ENCODE results near the gene ELAPOR1. TPM values are rescaled to one million over a fixed set of nuclear protein-coding genes. Genes with fewer than 3 reads are reported as not detected.

ELAPOR1 gene
- total and polyA plus RNA-seq, 2 donors (not counting 3 experiments of a cell fraction or from before 2014, with no cell fraction given): 1.0 to 1.1 TPM

DNA sequence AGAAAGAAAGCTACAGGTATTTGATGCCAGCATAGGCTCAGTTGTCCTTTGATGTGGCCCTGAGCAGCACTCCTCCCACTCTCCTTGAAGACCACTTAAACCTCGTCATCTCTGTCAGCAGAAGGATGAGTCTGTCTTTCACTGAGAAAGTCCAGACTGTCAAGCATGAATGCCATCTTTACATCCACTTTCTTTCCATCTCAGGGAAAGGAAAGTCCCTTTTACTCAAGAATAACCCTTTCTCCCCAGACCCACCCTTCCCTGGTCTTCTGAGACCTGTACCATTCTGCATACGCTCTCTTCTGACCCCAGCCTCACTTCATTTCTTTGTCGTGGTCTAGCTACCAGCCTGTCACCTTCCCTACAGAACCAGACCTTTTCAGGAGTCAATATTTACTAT lies 4.0 kb upstream of the ELAPOR1 start:
- H3K4me3 ChIP-seq (replicated peaks in 1 of 3; ENCODE audit: insufficient read depth in 1 of 3, low read depth in 1 of 3, low read length in 3 of 3): no peak overlapping the region
- dilution Hi-C loops (cut with MboI; ENCODE audit: extremely low pct_ligation_motif_present, low sequenced_read_pairs) (no loop called here), intact Hi-C loops (cut with micrococcal nuclease) (loop anchor here (5.0 kb wide), 1 partner anchor 68 kb away; the partner anchor contains the start of gene WDR47)
- TF ChIP-seq MYC (IDR thresholded peaks at IDR 0.05; ENCODE audit: low read depth, low read length) (no peak), GATA2 (IDR thresholded peaks at IDR 0.05; ENCODE audit: insufficient read depth, insufficient read length, low read depth, low read length) (no peak), POLR2AphosphoS5 (IDR thresholded peaks at IDR 0.05; ENCODE audit: insufficient read depth, low read depth, low read length) (no peak)
- TF ChIP-seq, protein P1, sequence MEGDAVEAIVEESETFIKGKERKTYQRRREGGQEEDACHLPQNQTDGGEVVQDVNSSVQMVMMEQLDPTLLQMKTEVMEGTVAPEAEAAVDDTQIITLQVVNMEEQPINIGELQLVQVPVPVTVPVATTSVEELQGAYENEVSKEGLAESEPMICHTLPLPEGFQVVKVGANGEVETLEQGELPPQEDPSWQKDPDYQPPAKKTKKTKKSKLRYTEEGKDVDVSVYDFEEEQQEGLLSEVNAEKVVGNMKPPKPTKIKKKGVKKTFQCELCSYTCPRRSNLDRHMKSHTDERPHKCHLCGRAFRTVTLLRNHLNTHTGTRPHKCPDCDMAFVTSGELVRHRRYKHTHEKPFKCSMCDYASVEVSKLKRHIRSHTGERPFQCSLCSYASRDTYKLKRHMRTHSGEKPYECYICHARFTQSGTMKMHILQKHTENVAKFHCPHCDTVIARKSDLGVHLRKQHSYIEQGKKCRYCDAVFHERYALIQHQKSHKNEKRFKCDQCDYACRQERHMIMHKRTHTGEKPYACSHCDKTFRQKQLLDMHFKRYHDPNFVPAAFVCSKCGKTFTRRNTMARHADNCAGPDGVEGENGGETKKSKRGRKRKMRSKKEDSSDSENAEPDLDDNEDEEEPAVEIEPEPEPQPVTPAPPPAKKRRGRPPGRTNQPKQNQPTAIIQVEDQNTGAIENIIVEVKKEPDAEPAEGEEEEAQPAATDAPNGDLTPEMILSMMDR (IDR thresholded peaks at IDR 0.05; ENCODE audit: extremely low read depth in 1 of 2, insufficient read depth in 1 of 2, low read depth in 1 of 2, low read length in 2 of 2): no peak
- no peak for FAIRE-seq
- no peaks in the 10 kb centered on the region for H3K36me3 ChIP-seq (ENCODE audit: control insufficient read depth in 2 of 2, extremely low read depth in 1 of 2, insufficient read depth in 2 of 2, low read length in 2 of 2)
- no TSS peak for BruUV-seq (replicated peaks)
- H3K9me1 ChIP-seq (replicated peaks; ENCODE audit: control insufficient read depth, extremely low read depth, insufficient read depth, low read length): no peaks in the 10 kb centered on the region
- no peak overlapping the region for H3K4me2 ChIP-seq (ENCODE audit: insufficient read depth, low read length)
- H3K9me3 ChIP-seq (replicated peaks; ENCODE audit: control insufficient read depth, insufficient read depth, low read length): no peaks in the 10 kb centered on the region
- H4K20me1 ChIP-seq (replicated peaks; ENCODE audit: control insufficient read depth, extremely low read depth, insufficient read depth, low read length): no peaks in the 10 kb centered on the region
- H3K4me1 ChIP-seq (ENCODE audit: control insufficient read depth, extremely low read depth, insufficient read depth, low read length): peaks cover 7% of the 10 kb centered on the region
- H3K27ac ChIP-seq (ENCODE audit: insufficient read depth, low read depth, low read length): no peak overlapping the region
- no peaks in the 10 kb centered on the region for H3K79me2 ChIP-seq (ENCODE audit: control insufficient read depth, insufficient read depth, low read length)
- H3K27me3 ChIP-seq (ENCODE audit: control insufficient read depth in 2 of 2, insufficient read depth in 2 of 2, low read length in 2 of 2): peaks cover 33 to 50% of the 10 kb centered on the region in 2 experiments
- no peak for DNase-seq (ENCODE audit: low read depth, low spot score)
- ChIA-PET POLR2A (interaction anchor here (0.7 to 1.5 kb wide), 2 partner anchors 10 to 313 kb away, joined by 6 to 10 read pairs; no protein-coding TSS in a partner anchor), CTCF (interaction anchor here (0.9 to 5.2 kb wide), 5 partner anchors 10 to 467 kb away, joined by 3 to 64 read pairs (median 3); partner anchors contain the start of gene SARS1)
- H3K9ac ChIP-seq (replicated peaks; ENCODE audit: extremely low read depth, insufficient read depth, low read length): no peak overlapping the region
- H2AFZ ChIP-seq (ENCODE audit: low read depth, low read length): no peak overlapping the region
